Skeletal muscle satellite cell (primary cell): ENCODE measurements around the gene PRICKLE2. TPM values are rescaled to one million over a fixed set of nuclear protein-coding genes. Genes with fewer than 3 reads are reported as not detected.

Experiments used
- H3K27me3 ChIP-seq: 2 replicates; pipeline ENCODE4 v1.7.0; 2013; ENCODE audit warnings: low read length; ENCODE audit not compliant: control insufficient read depth, insufficient read depth
- H3K36me3 ChIP-seq: 2 replicates; pipeline ENCODE4 v1.7.0; 2013; ENCODE audit warnings: mild to moderate bottlenecking, control low read depth, low read length; ENCODE audit not compliant: insufficient read depth
- H3K4me1 ChIP-seq: 2 replicates; pipeline ENCODE4 v1.7.0; 2013; ENCODE audit warnings: low read length; ENCODE audit not compliant: control insufficient read depth, insufficient read depth
- H3K4me2 ChIP-seq: 2 replicates; pipeline ENCODE4 v1.7.0; 2013; ENCODE audit warnings: mild to moderate bottlenecking, low read length
- H3K4me3 ChIP-seq: 2 replicates; pipeline ENCODE4 v1.7.0; 2013; ENCODE audit warnings: low read length
- H3K9ac ChIP-seq: 2 replicates; pipeline ENCODE4 v1.7.0; 2013; ENCODE audit warnings: mild to moderate bottlenecking, low read depth, low read length, moderate library complexity
- H3K9me3 ChIP-seq: replicated peaks from 2 replicates; pipeline ENCODE4 v1.7.0; 2013; ENCODE audit warnings: mild to moderate bottlenecking, control low read depth, low read length
- total RNA-seq: library from RNA; depleted of rRNA; stranded (reverse); fragments of >200 nt; gene quantifications from 2 replicates; pipeline ENCODE4 v1.2.3, GENCODE V29; 2012; rRNA removed

Gene PRICKLE2
- total RNA-seq, result 26.0 and 26.4 TPM in 2 replicates

- H3K9ac ChIP-seq, result peak within 1 kb of the TSS; percentile 82
- H3K4me3 ChIP-seq, result peak within 1 kb of the TSS; percentile 67
These were observed at the start of gene PRICKLE2 for GRCh38 chr3:64224826-64225610. PRICKLE2 (minus strand) TSS chr3:64225466; CDS start chr3:64198927, 26,539 bp downstream.

GRCh38 chr3:64272842-64273241 is 47.6 kb upstream of the PRICKLE2 start:
- Histone ChIP-seq H3K9me3 (no peaks in the 10 kb centered on the region), H3K27me3 (no peaks in the 10 kb centered on the region), H3K9ac (no peak overlapping the region)

More at GRCh38 chr3:64224826-64225610, at the start of gene PRICKLE2:
- no peaks in the 10 kb centered on the region for H3K9me3 ChIP-seq
- H3K4me1 ChIP-seq, result peaks cover 47% of the 10 kb centered on the region
- peak within 1 kb of the TSS; percentile 83 for H3K4me2 ChIP-seq
- no peaks in the 10 kb centered on the region for H3K36me3 ChIP-seq
- no peaks in the 10 kb centered on the region for H3K27me3 ChIP-seq

GRCh38 chr3:64272271-64272670 is 47.0 kb upstream of the PRICKLE2 start:
- Histone ChIP-seq H3K4me1 (peaks cover 7% of the 10 kb centered on the region), H3K27me3 (no peaks in the 10 kb centered on the region), H3K4me2 (no peak overlapping the region), H3K9me3 (no peaks in the 10 kb centered on the region), H3K36me3 (no peaks in the 10 kb centered on the region), H3K9ac (no peak overlapping the region), H3K4me3 (no peak overlapping the region)

More at GRCh38 chr3:64272842-64273241, 47.6 kb upstream of the PRICKLE2 start:
- no peak overlapping the region for H3K4me2 ChIP-seq
- H3K4me1 ChIP-seq, result peaks cover 7% of the 10 kb centered on the region
- H3K4me3 ChIP-seq, result no peak overlapping the region
- no peaks in the 10 kb centered on the region for H3K36me3 ChIP-seq

- H3K9ac ChIP-seq, result no peak overlapping the region
- H3K36me3 ChIP-seq, result no peaks in the 10 kb centered on the region
- H3K27me3 ChIP-seq, result no peaks in the 10 kb centered on the region
- peaks cover 13% of the 10 kb centered on the region for H3K4me1 ChIP-seq
- H3K9me3 ChIP-seq, result no peaks in the 10 kb centered on the region
- no peak overlapping the region for H3K4me3 ChIP-seq
- no peak overlapping the region for H3K4me2 ChIP-seq
These were observed 46.4 kb upstream of the PRICKLE2 start for GRCh38 chr3:64271631-64272030.

- Histone ChIP-seq H3K9me3 (no peaks in the 10 kb centered on the region), H3K9ac (no peak overlapping the region), H3K27me3 (no peaks in the 10 kb centered on the region), H3K4me3 (no peak overlapping the region), H3K4me1 (peaks cover 18% of the 10 kb centered on the region), H3K4me2 (no peak overlapping the region), H3K36me3 (no peaks in the 10 kb centered on the region)
These were observed 45.6 kb upstream of the PRICKLE2 start for GRCh38 chr3:64270866-64271260.

- H3K27me3 ChIP-seq, result no peaks in the 10 kb centered on the region
- no peak overlapping the region for H3K9ac ChIP-seq
- peaks cover 24% of the 10 kb centered on the region for H3K4me1 ChIP-seq
- no peak overlapping the region for H3K4me2 ChIP-seq
- H3K9me3 ChIP-seq, result no peaks in the 10 kb centered on the region
- H3K4me3 ChIP-seq, result no peak overlapping the region
- H3K36me3 ChIP-seq, result no peaks in the 10 kb centered on the region
These were observed 45.0 kb upstream of the PRICKLE2 start for GRCh38 chr3:64270142-64270865.

- no peak overlapping the region for H3K4me3 ChIP-seq
- H3K36me3 ChIP-seq, result no peaks in the 10 kb centered on the region
- H3K4me1 ChIP-seq, result peaks cover 37% of the 10 kb centered on the region
- H3K27me3 ChIP-seq, result no peaks in the 10 kb centered on the region
- H3K9me3 ChIP-seq, result no peaks in the 10 kb centered on the region
- H3K4me2 ChIP-seq, result no peak overlapping the region
- H3K9ac ChIP-seq, result no peak overlapping the region
These were observed 43.7 kb upstream of the PRICKLE2 start for GRCh38 chr3:64268926-64269325.

- peaks cover 38% of the 10 kb centered on the region for H3K4me1 ChIP-seq
- H3K4me3 ChIP-seq, result peak overlapping the region; percentile 80
- H3K36me3 ChIP-seq, result no peaks in the 10 kb centered on the region
- no peaks in the 10 kb centered on the region for H3K27me3 ChIP-seq
- peak overlapping the region; percentile 85 for H3K9ac ChIP-seq
- H3K4me2 ChIP-seq, result peak overlapping the region; percentile 88
- H3K9me3 ChIP-seq, result no peaks in the 10 kb centered on the region
These were observed 42.7 kb upstream of the PRICKLE2 start for GRCh38 chr3:64267721-64268604.

GRCh38 chr3:64266983-64267382 is 41.7 kb upstream of the PRICKLE2 start:
- Histone ChIP-seq H3K9ac (peak overlapping the region; percentile 85), H3K27me3 (no peaks in the 10 kb centered on the region), H3K4me1 (peaks cover 38% of the 10 kb centered on the region), H3K9me3 (no peaks in the 10 kb centered on the region), H3K4me3 (peak overlapping the region; percentile 80), H3K4me2 (peak overlapping the region; percentile 88), H3K36me3 (no peaks in the 10 kb centered on the region)

GRCh38 chr3:64266065-64266931 is 41.0 kb upstream of the PRICKLE2 start:
- Histone ChIP-seq H3K9me3 (no peaks in the 10 kb centered on the region), H3K4me1 (peaks cover 38% of the 10 kb centered on the region), H3K4me3 (peak overlapping the region; percentile 80), H3K27me3 (no peaks in the 10 kb centered on the region), H3K9ac (peak overlapping the region; percentile 85), H3K4me2 (peak overlapping the region; percentile 88), H3K36me3 (no peaks in the 10 kb centered on the region)
